HG03565 (cell line): ENCODE results near the gene PPP2R2B.

ENCODE experiments used
- ATAC-seq: cut with Tn5 transposase; IDR thresholded peaks from one replicate; pipeline ENCODE4 v1.9.1; 2021; ENCODE audit warnings: mild to moderate bottlenecking, moderate library complexity; ENCODE audit not compliant: unreplicated experiment

Gene PPP2R2B

DNA sequence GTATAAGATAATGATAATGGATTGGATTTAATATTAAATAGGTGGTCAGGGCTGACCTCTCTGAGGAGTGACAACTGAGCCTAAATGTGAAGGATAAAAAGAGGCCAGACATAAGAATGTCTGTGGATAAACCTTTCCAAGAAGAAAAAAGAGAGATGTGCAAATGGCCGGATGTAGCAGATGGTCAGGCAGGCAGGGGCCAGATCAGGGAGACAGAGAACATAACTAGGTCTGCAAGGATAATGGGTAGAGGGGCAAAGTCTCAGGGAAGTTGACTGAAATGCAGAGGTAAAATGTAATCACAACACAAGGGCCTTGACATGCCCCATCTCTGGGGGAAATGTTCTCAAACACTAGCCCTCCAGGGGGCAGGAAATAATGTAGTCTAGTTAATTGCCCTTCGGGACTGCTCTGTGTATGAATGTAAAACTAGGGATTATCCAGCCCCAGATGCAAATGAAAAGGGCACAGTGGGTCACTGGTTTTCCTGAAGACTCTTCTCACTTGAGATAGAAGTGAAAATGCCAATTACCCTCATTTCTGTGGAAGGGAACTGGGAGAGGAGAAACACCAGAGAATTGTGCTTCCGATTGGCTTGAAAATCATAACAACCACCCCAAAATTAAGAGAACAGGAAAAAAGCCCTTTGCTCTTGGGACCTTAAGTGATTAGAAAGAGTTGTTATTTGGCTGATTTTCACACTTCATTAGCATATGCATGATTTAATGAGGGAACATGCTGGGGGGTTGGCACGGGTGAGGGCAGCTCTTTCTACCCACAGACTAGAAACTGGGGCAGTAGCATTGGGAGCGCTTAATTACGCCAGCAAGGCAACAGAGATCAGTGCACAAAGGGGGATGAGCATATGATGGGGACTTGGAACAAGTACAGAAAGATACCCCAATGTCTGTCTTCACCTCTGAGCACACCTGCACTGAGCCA is 88.6 kb downstream of the PPP2R2B start:
- no peak for ATAC-seq

DNA sequence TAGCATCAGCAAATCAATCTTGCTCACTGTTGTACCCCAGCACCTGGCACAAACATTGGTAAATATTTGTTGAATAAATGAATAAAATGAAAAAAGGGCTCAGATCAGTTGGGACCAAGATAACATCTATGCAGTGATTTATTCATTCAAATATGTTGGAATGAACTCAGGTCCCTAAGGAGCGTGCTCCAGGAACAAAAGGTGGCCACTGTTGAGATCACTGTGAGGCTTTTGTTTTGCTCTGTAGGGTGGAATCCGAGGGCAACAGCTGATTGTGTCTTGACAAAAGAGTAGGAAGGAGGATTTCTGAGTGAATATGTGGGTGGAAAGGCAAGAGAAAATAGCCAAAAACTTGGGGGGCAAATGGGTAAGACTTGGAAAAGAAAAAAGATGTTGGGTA is 89.7 kb downstream of the PPP2R2B start:
- ATAC-seq, result no peak

DNA sequence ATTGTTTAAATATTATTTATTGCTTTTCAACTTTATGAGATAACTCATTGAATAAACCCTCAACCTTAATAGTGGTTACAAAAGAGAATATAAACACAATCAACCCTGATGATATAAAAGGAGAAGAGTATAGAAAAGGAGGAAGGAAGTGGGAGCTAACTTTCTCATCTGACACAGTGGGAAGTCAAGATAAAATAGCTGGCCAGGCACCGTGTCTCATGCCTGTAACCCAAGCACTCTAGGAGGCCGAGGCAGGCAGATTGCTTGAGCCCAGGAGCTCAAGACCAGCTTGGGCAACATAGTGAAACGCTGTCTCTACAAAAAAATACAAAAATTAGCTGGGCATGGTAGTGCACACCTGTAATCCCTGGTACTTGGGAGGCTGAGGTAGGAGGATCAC is 93.5 kb downstream of the PPP2R2B start:
- ATAC-seq, result no peak

DNA sequence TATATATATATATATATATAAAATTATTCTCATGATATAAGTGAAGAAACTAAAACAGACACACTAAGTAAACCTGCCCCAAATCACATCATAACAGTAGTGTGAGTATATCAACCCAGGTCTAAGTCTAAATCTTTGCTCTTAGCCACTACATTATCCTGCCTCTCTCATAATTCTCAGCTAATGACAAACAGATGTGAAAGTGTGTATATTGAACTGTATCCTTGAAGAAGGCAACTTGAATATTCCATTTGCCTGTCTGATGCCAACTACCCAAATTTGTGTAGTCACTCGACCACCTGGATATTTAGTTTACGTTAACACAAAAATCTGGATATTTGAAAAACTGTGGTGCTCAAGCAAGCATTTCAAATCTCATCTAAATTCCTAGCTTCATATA is 97.4 kb downstream of the PPP2R2B start:
- ATAC-seq, result no peak

DNA sequence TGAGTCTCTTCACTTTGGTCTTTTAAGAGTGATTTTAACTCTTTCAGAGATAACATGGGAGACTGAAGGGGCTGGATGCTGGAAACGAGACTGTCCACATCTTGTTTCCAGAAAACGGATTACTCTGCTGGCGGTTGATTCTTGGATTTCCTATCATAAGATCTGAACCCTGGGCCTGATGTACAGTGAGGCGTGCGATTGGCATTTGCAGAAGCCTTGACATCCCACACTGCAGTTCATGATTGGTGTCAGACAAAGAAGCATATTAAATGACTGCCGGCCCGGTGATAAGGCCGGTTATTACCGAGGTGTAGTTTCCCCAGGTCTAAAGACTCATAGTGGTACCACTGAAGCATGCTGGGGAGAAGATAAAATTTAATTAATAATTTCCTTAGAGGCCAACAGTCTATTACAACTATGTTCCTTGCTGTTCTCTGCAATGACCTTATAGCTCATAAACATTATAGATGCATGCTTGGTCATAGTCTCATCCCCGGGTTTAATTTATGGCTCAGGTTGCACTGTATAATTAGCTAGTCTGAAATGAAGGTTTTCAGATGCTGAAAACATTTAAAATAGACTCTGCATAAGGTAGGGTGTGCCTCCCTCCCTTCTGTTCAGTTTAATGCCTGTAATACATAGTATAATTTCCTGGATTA is 99.2 kb downstream of the PPP2R2B start:
- ATAC-seq, result no peak

DNA sequence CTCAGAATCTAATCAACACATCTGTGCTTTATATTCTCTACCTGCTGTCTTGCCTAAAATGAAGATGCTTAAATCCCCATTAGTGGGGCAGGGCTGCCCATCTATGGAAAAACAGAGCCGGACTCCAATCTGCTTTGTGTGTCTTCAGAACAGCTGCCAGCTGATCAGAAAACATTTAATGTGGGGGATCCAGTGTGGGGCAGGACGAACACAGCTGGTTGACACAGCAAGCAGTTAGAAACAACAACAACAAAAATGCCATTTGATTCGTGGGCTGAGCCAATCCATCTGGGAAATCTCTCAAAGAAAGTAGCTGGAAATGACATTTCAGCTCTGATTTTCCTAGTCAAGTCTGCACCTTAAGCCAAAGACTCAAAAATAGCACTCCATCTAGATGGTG is 99.8 kb downstream of the PPP2R2B start:
- ATAC-seq, result no peak

DNA sequence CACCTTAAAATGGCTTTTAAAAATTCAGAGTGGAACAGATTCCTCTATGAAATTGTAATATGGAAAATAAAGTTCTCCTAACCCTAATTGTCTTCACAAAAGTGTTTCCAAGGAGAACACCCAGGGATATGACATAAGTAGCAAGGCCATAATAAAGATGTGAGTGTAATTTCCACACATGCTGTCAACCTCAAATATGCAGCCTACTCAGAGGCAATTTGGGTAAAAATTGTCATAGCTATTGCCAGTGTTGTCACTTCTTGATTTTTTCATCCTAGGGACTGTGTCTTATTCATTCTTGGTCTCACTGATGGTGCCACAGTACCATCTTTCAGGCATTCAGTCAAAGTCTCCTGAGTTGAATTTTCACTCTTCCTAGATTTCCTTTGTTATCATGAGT is 100.3 kb downstream of the PPP2R2B start:
- no peak for ATAC-seq

DNA sequence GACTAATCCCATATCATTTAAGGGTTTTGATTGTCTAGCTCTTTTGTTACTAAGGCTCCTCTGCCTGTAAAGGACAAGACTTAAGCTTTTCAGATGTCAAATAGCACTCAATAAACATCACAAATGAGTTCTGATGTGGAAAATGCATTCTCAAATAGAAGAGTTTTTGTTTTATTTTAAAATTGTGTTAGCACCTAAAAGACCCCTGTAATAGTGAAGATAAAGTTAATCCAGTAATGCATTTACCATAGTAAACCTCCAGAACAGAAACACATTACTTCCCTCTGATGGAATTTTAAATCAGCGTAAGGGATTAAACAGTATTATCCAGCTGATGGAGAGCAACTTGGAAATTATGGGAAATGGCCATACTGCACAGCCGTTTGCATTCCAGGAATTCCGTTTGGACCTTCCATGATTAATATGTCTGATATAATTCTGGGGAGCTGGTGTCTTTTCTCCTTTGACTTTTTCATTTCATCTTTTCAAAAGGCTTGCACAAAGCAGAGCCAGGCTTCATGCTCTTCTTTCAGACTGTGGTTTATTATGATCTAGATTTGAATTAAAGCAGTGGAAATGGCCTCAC is 105.6 kb downstream of the PPP2R2B start:
- no peak for ATAC-seq

DNA sequence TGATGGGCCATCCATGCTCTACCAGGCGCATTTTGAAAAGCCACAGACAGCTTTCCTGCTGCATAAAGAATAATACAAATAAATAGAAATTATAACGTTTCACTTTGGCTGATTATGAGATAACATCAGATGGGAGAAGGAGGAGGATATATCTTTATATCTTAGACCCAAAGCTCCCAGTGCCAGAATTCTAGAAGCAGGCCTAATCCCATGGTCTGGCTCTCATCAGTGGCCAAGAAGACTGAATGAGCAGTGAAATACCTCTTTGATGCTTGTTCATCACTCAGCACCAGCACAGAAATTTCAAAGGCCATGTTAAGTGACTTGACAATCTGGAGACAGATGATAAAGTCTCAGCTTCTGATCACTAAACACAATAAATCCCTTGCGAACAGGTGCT is 107.6 kb downstream of the PPP2R2B start:
- ATAC-seq, result no peak

DNA sequence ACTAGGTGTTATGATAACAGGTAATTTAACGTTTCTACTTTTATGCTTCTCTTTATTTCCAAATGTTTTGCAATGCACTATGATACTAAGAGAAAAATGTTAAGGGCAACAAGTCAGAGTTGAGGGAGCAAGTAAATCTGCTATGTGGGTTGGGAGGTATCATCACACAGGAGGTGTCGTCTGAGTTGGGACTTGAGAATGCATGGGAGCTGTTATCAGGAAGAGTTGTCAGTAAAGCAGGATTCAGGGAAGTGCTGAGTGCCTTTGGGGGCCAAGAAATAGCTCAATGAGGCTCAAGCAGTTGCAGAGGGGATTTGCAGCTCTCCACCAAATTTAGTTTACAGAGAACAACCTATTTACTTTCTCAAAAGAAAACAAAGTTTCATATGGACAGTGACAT is 108.0 kb downstream of the PPP2R2B start:
- ATAC-seq, result no peak

DNA sequence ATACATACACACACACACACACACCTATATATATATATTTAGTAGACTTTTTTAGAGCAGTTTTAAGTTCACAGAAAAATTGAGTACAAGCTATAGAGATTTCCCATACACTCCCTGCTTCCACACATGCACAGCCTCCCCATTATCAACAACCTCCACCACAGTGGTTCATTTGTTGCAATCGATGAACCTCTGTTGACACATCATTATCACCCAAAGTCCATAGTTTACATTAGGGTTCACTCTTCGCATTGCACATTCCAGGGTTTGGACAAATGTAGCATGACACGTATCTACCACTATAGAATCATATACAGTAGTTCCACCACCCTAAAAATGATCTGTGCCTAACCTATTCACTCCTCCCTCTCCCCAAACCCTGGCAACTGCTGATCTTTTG is 111.0 kb downstream of the PPP2R2B start:
- ATAC-seq, result no peak

DNA sequence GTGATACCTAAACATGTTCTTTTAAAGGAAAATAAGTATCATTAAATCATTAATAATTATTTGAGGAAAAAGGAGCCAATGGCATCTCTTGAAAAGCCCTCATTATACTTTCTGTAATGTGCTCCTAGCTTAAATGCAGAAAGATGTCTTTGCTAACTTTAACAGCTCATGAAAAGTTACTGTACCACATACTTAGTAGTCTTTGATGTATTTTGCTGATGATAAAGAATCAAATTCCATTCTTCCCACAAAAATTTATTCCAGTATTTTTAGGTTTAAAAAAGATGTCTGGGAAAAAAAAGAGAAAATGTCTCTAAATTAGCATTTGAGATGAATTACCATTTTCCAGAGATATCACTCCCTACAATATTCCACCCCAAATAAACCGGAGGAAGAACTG is 112.5 kb downstream of the PPP2R2B start:
- ATAC-seq, result no peak

DNA sequence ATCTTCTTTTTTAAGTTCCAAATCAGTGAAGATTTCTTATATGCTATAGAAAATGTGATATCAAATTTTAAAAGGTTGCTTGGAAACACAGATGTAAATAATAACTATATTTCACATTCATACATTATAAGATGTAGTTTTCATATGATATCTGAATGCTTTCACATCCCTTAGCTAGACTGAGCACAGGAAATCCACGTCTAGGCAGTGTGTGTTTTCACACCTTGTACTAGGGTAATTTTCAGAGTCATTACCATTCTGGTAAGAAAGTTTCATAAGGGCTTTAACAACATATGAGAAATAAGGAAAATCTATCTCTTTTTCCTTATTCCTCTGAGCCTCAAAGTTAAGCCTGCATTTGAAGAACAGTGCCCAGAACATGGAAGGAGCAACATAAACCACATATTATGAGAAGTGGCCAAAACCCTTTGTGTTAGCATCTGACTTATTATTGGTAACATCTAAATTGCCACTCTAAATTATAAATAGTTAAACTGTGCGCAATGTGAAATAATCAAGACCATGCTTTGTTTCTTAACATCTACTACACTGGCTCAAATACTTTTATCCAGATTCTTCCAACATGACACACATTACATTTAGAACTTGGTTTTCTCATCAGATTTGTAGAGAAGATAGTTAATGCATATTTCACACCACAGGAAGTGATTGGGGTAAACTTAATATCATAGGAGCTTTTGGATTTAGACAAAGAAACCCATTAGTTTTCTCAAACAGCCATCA is 113.3 kb downstream of the PPP2R2B start:
- ATAC-seq, result no peak

DNA sequence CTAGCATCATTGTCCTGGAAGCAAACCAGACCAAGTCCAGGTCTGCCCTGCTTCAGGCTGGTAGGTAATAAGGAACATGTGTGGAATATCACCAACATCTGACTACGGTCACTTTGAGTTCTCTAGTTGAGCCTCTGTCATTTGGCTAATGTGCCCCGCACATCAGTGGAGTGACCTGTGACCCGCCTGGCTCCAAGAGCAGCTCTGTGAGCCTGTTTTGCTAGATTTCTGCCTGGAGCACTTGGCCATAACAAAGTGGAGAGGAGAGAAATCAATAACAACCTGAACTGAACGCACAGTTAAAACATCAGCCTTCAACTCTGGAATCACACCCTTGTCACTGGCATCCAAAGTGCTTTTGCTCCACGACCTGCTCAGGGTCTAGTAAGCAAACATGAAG is 115.7 kb downstream of the PPP2R2B start:
- ATAC-seq, result no peak

DNA sequence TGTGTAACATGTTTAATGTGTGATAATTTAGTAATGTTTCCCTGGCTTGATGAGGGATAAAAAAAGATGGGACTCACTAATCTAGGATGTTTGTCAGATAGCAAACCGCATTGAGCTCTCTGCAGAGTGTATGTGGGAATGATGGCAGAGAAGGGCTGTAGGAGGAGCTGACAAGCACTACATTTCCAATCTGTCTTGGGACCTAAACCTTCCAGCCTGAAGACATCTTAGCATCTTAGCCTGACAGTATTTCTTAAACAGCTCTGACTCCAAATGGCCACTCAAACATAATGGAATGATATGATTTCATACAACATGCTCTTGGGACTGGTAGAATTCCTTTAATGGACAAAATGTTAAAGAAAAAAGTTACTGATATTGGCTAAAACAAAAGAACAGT is 116.7 kb downstream of the PPP2R2B start:
- no peak for ATAC-seq

DNA sequence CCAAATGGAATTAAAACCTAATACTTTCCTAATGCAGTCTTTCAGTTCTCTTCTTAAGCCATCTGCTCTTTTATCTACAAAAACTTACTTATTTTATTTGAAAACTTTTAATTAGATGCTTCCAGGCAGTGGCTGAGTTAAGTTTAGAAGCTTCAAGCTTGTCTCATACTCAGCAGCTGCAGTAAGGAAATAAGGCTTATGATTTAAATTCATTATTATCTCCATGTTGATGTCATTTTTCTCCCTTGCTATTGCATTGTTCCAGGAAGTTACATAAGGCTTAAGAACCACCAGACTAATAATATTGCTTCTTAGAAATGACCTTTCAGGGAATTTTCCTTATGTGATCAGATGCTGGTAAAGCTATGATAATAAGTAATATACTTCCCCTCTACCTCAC is 119.6 kb downstream of the PPP2R2B start:
- no peak for ATAC-seq

DNA sequence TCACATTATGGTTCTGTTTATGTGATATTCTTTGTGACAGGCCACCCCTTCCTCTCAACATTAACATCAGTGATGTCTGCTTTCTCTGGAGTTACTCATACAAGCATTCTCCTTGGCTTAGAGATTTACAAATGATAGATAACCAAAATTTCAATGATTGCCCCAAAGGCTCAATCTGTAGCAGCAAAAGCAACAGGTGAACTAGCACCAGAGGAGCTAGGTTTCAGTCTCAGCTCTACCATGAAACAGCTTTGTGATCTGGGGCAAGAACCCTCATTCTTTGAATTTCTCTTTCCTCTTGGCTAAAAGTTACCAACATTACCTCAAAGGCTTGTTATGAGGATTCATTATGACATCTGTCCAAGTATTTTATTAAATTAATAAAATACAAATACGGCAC is 120.5 kb downstream of the PPP2R2B start:
- ATAC-seq, result no peak

DNA sequence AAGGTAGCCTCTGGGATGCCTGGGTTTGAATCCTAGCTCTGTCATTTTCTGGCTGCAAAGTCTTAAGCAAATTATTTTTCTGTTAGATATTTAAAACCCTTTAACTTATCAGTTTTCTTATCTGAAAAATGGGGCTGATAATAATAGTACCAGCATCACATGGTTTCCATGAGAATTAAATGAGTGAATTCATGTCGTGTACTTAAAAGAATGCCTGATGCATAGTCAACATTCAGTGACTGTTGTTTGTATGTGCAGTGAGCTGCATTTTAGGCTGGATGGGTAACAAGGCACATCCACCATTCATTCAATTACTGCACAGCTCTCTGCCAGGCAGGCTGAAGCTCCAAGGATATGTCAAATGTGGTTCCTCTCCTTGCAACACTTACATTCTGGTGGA is 122.0 kb downstream of the PPP2R2B start:
- ATAC-seq, result no peak

DNA sequence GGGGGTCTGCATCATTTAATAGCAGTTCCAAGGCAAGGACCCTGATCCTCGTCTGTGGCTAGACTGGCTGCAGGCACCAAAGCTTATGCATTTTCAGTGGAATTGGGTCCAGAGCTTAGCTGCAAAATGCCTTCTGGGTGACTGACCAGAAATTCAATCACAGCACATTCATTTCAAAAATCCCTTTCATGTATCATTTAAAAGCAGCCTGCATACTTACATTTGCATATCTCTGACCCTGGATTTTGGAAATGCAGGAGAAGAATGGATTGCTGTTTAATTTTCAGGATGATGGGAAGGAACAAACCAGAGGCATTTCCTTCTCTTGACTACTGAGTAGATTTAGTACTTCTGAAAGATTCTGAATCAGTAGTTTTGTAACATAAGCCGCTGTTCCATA is 122.8 kb downstream of the PPP2R2B start:
- ATAC-seq, result no peak

DNA sequence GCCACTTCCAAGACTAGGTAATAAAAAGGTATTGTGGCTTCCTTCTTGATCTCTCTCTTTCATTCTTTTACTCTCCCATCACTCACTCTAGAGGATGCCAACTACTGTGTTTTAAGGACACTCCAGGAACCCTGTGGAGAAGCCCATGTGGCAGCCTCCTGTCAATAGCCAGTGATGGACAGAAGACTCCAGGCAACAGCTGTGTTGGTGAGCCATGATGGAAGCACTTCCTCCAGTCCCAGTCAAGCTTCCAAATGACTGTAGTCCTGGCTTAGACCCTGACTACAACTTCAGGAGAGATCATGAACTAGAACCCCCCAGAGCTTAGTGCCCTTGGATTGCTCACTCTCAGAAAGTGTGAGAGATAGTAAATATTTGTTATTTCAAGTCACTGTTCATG is 123.9 kb downstream of the PPP2R2B start:
- ATAC-seq, result no peak

DNA sequence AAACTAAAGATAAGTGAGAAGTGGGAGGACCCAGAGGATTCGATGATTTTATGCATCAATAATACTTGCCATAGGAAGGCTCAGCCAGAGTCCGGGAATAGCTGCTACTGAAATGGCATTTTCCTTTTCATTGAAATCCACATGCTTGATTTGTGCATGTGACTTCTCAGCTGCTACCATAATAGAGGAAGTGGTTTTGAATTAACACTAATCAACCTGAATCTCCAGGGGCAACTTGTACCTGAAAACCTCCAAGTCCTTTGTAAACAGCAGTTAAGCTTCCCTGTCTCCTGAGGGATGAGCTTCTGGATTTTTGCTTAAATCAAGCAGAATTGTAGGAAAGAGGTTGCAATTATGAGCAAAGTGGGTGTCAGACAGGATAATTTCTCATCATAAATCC is 124.9 kb downstream of the PPP2R2B start:
- ATAC-seq, result no peak
